ENCODE data around the gene ERV3-1.
"Not testable (repeated sequence)": the region's sequence is repeated elsewhere in the genome, so short reads cannot be mapped to it uniquely, and the experiment has no call there.

Gene ERV3-1

GRCh38 chr7:65001291-65001814, 5.1 kb downstream of the ERV3-1 start:
- no peak for DNase-seq

GRCh38 chr7:64999165-65000004, 7.1 kb downstream of the ERV3-1 start:
- DNase-seq, result no peak

- DNase-seq, result no peak
Measured at GRCh38 chr7:64998865-64999164, 7.7 kb downstream of the ERV3-1 start.

GRCh38 chr7:64997927-64998391, 8.5 kb downstream of the ERV3-1 start:
- no peak for DNase-seq

GRCh38 chr7:64997164-64997908, 9.2 kb downstream of the ERV3-1 start:
- no peak for DNase-seq

- no peak for DNase-seq
Measured at GRCh38 chr7:64996305-64996704, 10.2 kb downstream of the ERV3-1 start.

- no peak for DNase-seq
Measured at GRCh38 chr7:64993901-64994300, 12.6 kb downstream of the ERV3-1 start.

GRCh38 chr7:64992971-64993370, 13.5 kb downstream of the ERV3-1 start:
- DNase-seq, result no peak

- DNase-seq, result no peak
Measured at GRCh38 chr7:64990936-64991335, 15.6 kb downstream of the ERV3-1 start, which contains the start of gene ZNF117. ZNF117 (minus strand) TSS chr7:64991036.

GRCh38 chr7:64990216-64990615, 16.3 kb downstream of the ERV3-1 start:
- no peak for DNase-seq

GRCh38 chr7:64978497-64979203, 27.8 kb downstream of the ERV3-1 start:
- DNase-seq, result no peak

- no peak for DNase-seq
Measured at GRCh38 chr7:64965594-64965993, 40.9 kb downstream of the ERV3-1 start.

GRCh38 chr7:64959072-64959747, 47.3 kb downstream of the ERV3-1 start:
- no peak for DNase-seq

- peak; percentile 49 for DNase-seq
Measured at GRCh38 chr7:64951250-64951848, 55.1 kb downstream of the ERV3-1 start.

- not testable (repeated sequence) for DNase-seq
Measured at GRCh38 chr7:64950673-64951072, 55.8 kb downstream of the ERV3-1 start.

- DNase-seq, result not testable (repeated sequence)
Measured at GRCh38 chr7:64948774-64949173, 57.7 kb downstream of the ERV3-1 start.

- DNase-seq, result no peak
Measured at GRCh38 chr7:64947252-64948000, 59.1 kb downstream of the ERV3-1 start.

GRCh38 chr7:64946772-64947171, 59.7 kb downstream of the ERV3-1 start:
- peak; percentile 4 for DNase-seq

GRCh38 chr7:64945503-64946175, 60.8 kb downstream of the ERV3-1 start:
- DNase-seq, result no peak

GRCh38 chr7:64944667-64945502, 61.6 kb downstream of the ERV3-1 start:
- not testable (repeated sequence) for DNase-seq

Data from activated CD4-positive, alpha-beta T cell treated with anti-CD3 and anti-CD28 coated beads, Interleukin-10, Interleukin-2, amounts not matched to agents 100 ng/mL and 50 ng/mL, durations not matched to agents 16 hours and 8 hours (primary cell).